ENCODE measurements around the gene PUS3.
"Not testable (repeated sequence)": the region's sequence is repeated elsewhere in the genome, so short reads cannot be mapped to it uniquely, and the experiment has no call there.

Gene PUS3

DNA sequence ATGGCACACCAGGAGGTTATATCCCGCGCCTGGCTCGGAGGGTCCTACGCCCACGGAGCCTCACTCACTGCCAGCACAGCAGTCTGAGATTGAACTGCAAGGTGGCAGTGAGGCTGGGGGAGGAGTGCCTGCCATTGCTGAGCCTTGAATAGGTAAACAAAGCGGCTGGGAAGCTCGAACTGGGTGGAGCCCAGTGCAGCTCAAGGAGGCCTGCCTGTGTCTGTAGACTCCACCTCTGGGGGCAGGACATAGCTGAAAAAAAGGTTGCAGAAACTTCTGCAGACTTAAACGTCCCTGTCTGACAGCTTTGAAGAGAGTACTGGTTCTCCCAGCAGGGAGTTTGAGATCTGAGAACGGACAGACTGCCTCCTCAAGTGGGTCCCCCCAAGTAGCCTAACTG is 45.3 kb downstream of the PUS3 start:
- DNase-seq: not testable (repeated sequence)

DNA sequence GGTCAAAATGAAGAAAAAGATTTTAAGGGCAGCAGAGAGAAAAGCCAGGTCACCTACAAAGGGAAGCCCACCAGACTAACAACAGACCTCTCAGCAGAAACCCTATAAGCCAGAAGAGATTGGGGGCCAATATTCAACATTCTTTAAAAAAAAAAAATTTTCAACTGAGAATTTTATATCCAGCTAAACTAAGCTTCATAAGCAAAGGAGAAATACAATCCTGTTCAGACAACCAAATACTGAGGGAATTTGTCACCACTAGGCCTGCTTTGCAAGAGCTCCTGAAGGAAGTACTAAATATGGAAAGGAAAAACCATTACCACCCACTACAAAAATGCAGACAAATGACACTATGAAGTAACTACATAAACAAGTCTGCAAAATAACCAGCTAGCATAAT is 56.8 kb downstream of the PUS3 start:
- DNase-seq: no peak

Data from NCI-H2107 (cell line).